ENCODE data around the gene LAMA3. TPM values are rescaled to one million over a fixed set of nuclear protein-coding genes. Genes with fewer than 3 reads are reported as not detected.

Gene LAMA3
- total and polyA plus RNA-seq, 2 experiments from 2014 or later, result 3.9 to 4.9 TPM

DNA sequence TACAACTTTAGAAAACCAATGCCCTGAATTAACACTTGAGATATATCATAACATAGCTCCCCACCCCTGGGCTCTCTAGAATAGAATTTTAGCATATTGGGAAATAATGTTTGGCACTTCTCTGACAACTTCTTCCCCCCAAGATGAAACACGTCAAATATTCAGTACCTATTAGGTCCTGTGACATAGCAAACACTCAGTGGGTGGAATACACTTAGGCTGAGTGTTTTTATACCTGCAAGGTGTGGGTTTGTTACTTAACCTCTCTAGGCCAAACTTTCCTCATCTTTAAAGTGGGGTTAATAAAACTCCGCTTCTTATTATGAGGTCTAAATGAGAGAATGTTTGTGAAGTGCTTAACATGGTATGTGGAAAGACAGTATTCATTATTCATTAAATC, 56.1 kb downstream of the LAMA3 start (continued):
- no peak for TF ChIP-seq JUNB (IDR thresholded peaks at IDR 0.05; ENCODE audit: unreplicated experiment)
- TF ChIP-seq, protein P1, sequence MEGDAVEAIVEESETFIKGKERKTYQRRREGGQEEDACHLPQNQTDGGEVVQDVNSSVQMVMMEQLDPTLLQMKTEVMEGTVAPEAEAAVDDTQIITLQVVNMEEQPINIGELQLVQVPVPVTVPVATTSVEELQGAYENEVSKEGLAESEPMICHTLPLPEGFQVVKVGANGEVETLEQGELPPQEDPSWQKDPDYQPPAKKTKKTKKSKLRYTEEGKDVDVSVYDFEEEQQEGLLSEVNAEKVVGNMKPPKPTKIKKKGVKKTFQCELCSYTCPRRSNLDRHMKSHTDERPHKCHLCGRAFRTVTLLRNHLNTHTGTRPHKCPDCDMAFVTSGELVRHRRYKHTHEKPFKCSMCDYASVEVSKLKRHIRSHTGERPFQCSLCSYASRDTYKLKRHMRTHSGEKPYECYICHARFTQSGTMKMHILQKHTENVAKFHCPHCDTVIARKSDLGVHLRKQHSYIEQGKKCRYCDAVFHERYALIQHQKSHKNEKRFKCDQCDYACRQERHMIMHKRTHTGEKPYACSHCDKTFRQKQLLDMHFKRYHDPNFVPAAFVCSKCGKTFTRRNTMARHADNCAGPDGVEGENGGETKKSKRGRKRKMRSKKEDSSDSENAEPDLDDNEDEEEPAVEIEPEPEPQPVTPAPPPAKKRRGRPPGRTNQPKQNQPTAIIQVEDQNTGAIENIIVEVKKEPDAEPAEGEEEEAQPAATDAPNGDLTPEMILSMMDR (conservative IDR thresholded peaks at IDR 0.05; ENCODE audit: low read depth in 2 of 2), result no peak

DNA sequence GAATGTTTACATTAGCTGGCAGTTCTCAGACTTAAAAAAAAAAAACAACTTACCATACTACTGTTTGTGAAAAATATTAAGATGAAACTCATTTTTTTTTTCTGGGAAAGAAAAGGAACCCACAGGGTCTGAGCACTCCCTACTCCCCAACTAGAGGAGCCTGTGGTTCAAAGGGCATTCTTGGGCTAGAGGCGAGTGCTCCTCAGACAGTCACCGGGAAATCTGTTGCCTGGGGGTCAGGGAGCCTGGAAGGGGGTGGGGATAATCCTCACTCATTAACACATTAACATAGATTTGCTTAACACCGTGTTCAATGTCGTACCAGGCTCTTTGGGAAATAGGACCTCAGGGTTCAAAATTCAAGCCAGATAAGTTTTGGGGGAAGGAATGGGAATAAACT, 57.6 kb downstream of the LAMA3 start:
- Mint-ChIP-seq H3K4me3 (no peak overlapping the region), H3K27me3 (ENCODE audit: insufficient read depth, low read depth, poor library complexity) (peaks cover 3% of the 10 kb centered on the region), H3K36me3 (ENCODE audit: low read depth) (no peaks in the 10 kb centered on the region), H3K4me1 (no peaks in the 10 kb centered on the region), H3K27ac (no peak overlapping the region), H3K9me3 (no peaks in the 10 kb centered on the region)
- H3K4me3 ChIP-seq, result no peak overlapping the region
- no peak for DNase-seq (ENCODE audit: low spot score)
- H3K27me3 ChIP-seq (ENCODE audit: insufficient read depth), result no peaks in the 10 kb centered on the region
- ATAC-seq, result no peak
- no peak overlapping the region for H3K27ac ChIP-seq (ENCODE audit: low read depth)
- H3K79me2 ChIP-seq (replicated peaks; ENCODE audit: insufficient read depth), result no peaks in the 10 kb centered on the region
- no peaks in the 10 kb centered on the region for H3K4me1 ChIP-seq (ENCODE audit: insufficient read depth)
- no peaks in the 10 kb centered on the region for H3F3A ChIP-seq (replicated peaks; ENCODE audit: low read depth)
- H2AFZ ChIP-seq, result no peak overlapping the region
- no peaks in the 10 kb centered on the region for H3K36me3 ChIP-seq (ENCODE audit: insufficient read depth)
- H4K20me1 ChIP-seq (replicated peaks; ENCODE audit: insufficient read depth), result no peaks in the 10 kb centered on the region
- H3K9me2 ChIP-seq (ENCODE audit: insufficient read depth), result peaks cover 11% of the 10 kb centered on the region; the same call in 1 of the 2 replicates
- no peak overlapping the region for H3K4me2 ChIP-seq
- TF ChIP-seq NANOG (IDR thresholded peaks at IDR 0.05; ENCODE audit: borderline replicate concordance) (no peak), ZNF114 (CRISPR knock-in tag; IDR thresholded peaks at IDR 0.05) (no peak), JUNB (IDR thresholded peaks at IDR 0.05; ENCODE audit: unreplicated experiment) (no peak), CREB1 (CRISPR knock-in tag; IDR thresholded peaks at IDR 0.05; ENCODE audit: low read depth) (no peak), ZNF331 (CRISPR knock-in tag; IDR thresholded peaks at IDR 0.05; ENCODE audit: low read depth) (no peak), EZH2phosphoT487 (IDR thresholded peaks at IDR 0.05; ENCODE audit: unreplicated experiment) (no peak), POLR2AphosphoS5 (IDR thresholded peaks at IDR 0.05; ENCODE audit: low read depth) (no peak)
- TF ChIP-seq, protein P2, sequence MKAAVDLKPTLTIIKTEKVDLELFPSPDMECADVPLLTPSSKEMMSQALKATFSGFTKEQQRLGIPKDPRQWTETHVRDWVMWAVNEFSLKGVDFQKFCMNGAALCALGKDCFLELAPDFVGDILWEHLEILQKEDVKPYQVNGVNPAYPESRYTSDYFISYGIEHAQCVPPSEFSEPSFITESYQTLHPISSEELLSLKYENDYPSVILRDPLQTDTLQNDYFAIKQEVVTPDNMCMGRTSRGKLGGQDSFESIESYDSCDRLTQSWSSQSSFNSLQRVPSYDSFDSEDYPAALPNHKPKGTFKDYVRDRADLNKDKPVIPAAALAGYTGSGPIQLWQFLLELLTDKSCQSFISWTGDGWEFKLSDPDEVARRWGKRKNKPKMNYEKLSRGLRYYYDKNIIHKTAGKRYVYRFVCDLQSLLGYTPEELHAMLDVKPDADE (IDR thresholded peaks at IDR 0.05), result no peak
- TF ChIP-seq, protein P3, sequence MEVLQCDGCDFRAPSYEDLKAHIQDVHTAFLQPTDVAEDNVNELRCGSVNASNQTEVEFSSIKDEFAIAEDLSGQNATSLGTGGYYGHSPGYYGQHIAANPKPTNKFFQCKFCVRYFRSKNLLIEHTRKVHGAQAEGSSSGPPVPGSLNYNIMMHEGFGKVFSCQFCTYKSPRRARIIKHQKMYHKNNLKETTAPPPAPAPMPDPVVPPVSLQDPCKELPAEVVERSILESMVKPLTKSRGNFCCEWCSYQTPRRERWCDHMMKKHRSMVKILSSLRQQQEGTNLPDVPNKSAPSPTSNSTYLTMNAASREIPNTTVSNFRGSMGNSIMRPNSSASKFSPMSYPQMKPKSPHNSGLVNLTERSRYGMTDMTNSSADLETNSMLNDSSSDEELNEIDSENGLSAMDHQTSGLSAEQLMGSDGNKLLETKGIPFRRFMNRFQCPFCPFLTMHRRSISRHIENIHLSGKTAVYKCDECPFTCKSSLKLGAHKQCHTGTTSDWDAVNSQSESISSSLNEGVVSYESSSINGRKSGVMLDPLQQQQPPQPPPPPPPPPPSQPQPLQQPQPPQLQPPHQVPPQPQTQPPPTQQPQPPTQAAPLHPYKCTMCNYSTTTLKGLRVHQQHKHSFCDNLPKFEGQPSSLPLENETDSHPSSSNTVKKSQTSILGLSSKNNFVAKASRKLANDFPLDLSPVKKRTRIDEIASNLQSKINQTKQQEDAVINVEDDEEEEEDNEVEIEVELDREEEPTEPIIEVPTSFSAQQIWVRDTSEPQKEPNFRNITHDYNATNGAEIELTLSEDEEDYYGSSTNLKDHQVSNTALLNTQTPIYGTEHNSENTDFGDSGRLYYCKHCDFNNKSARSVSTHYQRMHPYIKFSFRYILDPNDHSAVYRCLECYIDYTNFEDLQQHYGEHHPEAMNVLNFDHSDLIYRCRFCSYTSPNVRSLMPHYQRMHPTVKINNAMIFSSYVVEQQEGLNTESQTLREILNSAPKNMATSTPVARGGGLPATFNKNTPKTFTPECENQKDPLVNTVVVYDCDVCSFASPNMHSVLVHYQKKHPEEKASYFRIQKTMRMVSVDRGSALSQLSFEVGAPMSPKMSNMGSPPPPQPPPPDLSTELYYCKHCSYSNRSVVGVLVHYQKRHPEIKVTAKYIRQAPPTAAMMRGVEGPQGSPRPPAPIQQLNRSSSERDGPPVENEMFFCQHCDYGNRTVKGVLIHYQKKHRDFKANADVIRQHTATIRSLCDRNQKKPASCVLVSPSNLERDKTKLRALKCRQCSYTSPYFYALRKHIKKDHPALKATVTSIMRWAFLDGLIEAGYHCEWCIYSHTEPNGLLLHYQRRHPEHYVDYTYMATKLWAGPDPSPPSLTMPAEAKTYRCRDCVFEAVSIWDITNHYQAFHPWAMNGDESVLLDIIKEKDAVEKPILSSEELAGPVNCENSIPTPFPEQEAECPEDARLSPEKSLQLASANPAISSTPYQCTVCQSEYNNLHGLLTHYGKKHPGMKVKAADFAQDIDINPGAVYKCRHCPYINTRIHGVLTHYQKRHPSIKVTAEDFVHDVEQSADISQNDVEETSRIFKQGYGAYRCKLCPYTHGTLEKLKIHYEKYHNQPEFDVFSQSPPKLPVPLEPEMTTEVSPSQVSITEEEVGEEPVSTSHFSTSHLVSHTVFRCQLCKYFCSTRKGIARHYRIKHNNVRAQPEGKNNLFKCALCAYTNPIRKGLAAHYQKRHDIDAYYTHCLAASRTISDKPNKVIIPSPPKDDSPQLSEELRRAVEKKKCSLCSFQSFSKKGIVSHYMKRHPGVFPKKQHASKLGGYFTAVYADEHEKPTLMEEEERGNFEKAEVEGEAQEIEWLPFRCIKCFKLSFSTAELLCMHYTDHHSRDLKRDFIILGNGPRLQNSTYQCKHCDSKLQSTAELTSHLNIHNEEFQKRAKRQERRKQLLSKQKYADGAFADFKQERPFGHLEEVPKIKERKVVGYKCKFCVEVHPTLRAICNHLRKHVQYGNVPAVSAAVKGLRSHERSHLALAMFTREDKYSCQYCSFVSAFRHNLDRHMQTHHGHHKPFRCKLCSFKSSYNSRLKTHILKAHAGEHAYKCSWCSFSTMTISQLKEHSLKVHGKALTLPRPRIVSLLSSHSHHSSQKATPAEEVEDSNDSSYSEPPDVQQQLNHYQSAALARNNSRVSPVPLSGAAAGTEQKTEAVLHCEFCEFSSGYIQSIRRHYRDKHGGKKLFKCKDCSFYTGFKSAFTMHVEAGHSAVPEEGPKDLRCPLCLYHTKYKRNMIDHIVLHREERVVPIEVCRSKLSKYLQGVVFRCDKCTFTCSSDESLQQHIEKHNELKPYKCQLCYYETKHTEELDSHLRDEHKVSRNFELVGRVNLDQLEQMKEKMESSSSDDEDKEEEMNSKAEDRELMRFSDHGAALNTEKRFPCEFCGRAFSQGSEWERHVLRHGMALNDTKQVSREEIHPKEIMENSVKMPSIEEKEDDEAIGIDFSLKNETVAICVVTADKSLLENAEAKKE (CRISPR knock-in tag; IDR thresholded peaks at IDR 0.05), result no peak
- TF ChIP-seq, protein P1 (conservative IDR thresholded peaks at IDR 0.05; ENCODE audit: low read depth in 2 of 2), result no peak
